Inflammatory macrophage treated with lipopolysaccharide for 1 hour (primary cell): ENCODE results near the gene GIMAP8.
"Not testable (repeated sequence)": the region's sequence is repeated elsewhere in the genome, so short reads cannot be mapped to it uniquely, and the experiment has no call there.

Experiments
- DNase-seq, 2 donors: peaks; one replicate each; pipeline ENCODE4 v3.0.0-alpha.2; 2020 to 2022

The GIMAP8 gene

GRCh38 chr7:150516956-150517745, 66.7 kb downstream of the GIMAP8 start:
- no peak for DNase-seq

GRCh38 chr7:150519310-150519709, 68.9 kb downstream of the GIMAP8 start:
- DNase-seq = no peak

DNA sequence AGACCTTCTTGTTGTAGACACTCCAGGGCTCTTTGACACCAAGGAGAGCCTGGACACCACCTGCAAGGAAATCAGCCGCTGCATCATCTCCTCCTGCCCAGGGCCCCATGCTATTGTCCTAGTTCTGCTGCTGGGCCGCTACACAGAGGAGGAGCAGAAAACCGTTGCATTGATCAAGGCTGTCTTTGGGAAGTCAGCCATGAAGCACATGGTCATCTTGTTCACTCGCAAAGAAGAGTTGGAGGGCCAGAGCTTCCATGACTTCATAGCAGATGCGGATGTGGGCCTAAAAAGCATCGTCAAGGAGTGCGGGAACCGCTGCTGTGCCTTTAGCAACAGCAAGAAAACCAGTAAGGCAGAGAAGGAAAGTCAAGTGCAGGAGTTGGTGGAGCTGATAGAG, 69.7 kb downstream of the GIMAP8 start:
- DNase-seq = no peak

DNA sequence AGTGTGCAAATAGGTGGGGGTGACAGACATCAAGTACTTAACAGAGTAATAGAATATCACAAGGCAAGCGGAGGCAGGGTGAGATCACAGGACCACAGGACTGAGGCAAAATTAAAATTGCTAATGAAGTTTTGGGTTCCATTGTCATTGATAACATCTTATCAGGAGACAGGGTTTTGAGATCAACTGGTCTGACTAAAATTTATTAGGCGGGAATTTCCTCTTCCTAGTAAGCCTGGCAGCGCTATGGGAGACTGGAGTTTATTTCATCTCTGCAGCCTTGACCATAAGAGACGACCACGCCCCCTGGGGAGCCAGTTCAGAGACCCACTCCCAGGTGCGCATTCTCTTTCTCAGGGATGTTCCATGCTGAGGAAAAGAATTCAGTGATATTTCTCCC, 72.5 kb downstream of the GIMAP8 start:
- not testable (repeated sequence) for DNase-seq

DNA sequence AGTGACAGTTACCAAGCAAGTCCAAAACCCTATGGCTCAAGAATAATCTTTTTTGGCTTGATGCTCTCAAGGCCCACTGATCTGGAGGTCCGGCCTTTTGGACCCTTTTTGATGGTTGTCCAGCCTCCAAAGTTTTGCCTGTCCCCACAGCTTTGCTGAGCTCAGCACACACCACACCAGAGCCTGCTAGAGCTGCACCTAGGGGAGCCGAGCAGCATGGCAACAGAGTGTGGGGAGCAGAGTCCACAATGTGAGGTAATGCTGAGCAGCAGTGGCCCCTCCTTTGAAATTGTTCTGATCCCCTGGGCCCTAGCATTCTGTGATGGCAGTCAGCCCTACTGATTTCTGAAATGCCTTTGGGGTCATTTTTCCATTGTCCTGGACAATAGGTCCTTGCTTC, 73.6 kb downstream of the GIMAP8 start:
- DNase-seq = no peak
